CD4-positive, alpha-beta T cell treated with Interleukin-15 for 4 hours (primary cell): Measurements from ENCODE around the gene HOXA11.

Source experiments
- DNase-seq: peaks from one replicate; pipeline ENCODE4 v3.0.0-alpha.2; 2020; ENCODE audit warnings: low spot score

HOXA11 gene

GRCh38 chr7:27132214-27132613 lies 52.8 kb downstream of the HOXA11 start:
- no peak for DNase-seq

DNA sequence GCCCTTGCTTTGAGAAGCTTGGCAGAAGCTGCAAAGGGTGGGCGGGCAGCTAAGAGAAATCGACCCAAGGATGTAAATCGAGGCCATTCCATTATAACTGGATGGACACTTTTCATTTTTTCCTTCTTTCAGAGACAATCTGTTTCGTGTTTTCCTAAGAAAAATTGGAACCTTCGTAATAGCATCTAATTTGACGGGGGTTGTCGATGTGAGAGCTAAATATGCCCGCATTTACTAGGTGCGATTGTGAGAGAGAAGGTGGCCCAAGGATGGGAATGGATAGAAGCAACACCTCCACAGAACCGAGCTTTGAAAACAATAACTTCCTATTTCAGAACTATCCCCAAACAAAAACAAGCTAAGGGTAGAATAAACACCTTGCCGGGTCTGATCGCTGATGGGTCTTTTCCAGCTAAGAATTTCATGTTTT lies 53.6 kb downstream of the HOXA11 start:
- DNase-seq = no peak
